Neural progenitor cell (in vitro differentiated cells): ENCODE data around the gene HELZ2. TPM values are rescaled to one million over a fixed set of nuclear protein-coding genes. Genes with fewer than 3 reads are reported as not detected.

ENCODE experiments used
- DNase-seq: peaks from one replicate; pipeline ENCODE4 v3.0.0-alpha.2; 2016; ENCODE audit warnings: low spot score
- H2AFZ ChIP-seq: fragments of 200-600 bp; sonication (generic); replicated peaks from 2 replicates; pipeline ENCODE4 v1.6.1; 2016; ENCODE audit warnings: antibody characterized with exemption
- H3F3A ChIP-seq: fragments of 200-600 bp; sonication (generic); 2 replicates; pipeline ENCODE4 v1.6.1; 2016; ENCODE audit warnings: antibody characterized with exemption, low read depth
- H3K27ac ChIP-seq: fragments of 200-600 bp; sonication (generic); 2 replicates; pipeline ENCODE4 v1.5.1; 2016; ENCODE audit warnings: mild to moderate bottlenecking
- H3K27me3 ChIP-seq: fragments of 200-600 bp; sonication (generic); 2 replicates; pipeline ENCODE4 v1.6.1; 2016; ENCODE audit warnings: mild to moderate bottlenecking, moderate library complexity
- H3K36me3 ChIP-seq: fragments of 200-600 bp; sonication (generic); 2 replicates; pipeline ENCODE4 v1.5.1; 2016
- H3K4me1 ChIP-seq: fragments of 200-600 bp; sonication (generic); 2 replicates; pipeline ENCODE4 v1.6.1; 2016; ENCODE audit warnings: mixed run types
- H3K4me2 ChIP-seq: fragments of 200-600 bp; sonication (generic); 2 replicates; pipeline ENCODE4 v1.6.1; 2016
- H3K4me3 ChIP-seq: fragments of 200-600 bp; sonication (generic); 2 replicates; pipeline ENCODE4 v1.5.1; 2016
- H3K79me2 ChIP-seq: fragments of 200-600 bp; sonication (generic); 2 replicates; pipeline ENCODE4 v1.6.1; 2016; ENCODE audit warnings: low read depth
- H3K9ac ChIP-seq: fragments of 200-600 bp; sonication (generic); 2 replicates; pipeline ENCODE4 v1.6.1; 2016
- H3K9me3 ChIP-seq: fragments of 200-600 bp; sonication (generic); 2 replicates; pipeline ENCODE4 v1.5.1; 2016; ENCODE audit warnings: low read depth
- H4K20me1 ChIP-seq: fragments of 200-600 bp; sonication (generic); 2 replicates; pipeline ENCODE4 v1.6.1; 2016; ENCODE audit warnings: low read depth
- H3K27ac Mint-ChIP-seq: 3 replicates; pipeline ENCODE4 v1.8.0; 2021; ENCODE audit warnings: mixed read lengths
- H3K27me3 Mint-ChIP-seq: 2 replicates; pipeline ENCODE4 v1.8.0; 2022; ENCODE audit warnings: low read depth, mild to moderate bottlenecking, inconsistent platforms, moderate library complexity, mixed read lengths; ENCODE audit not compliant: insufficient read depth
- H3K36me3 Mint-ChIP-seq: 3 replicates; pipeline ENCODE4 v1.8.0; 2021; ENCODE audit warnings: mixed read lengths
- H3K4me1 Mint-ChIP-seq: 3 replicates; pipeline ENCODE4 v1.8.0; 2021; ENCODE audit warnings: mixed read lengths
- H3K4me3 Mint-ChIP-seq: 3 replicates; pipeline ENCODE4 v1.8.0; 2021; ENCODE audit warnings: mild to moderate bottlenecking, moderate library complexity, mixed read lengths
- H3K9me3 Mint-ChIP-seq: 3 replicates; pipeline ENCODE4 v1.8.0; 2020; ENCODE audit warnings: mixed read lengths
- EZH2 ChIP-seq: fragments of 200-600 bp; sonication (generic); IDR thresholded peaks from 2 replicates; pipeline ENCODE4 v1.6.1; 2017; ENCODE audit warnings: antibody characterized with exemption, mild to moderate bottlenecking, moderate library complexity
- EZH2phosphoT487 ChIP-seq: fragments of 200-600 bp; sonication (generic); IDR thresholded peaks from 2 replicates; pipeline ENCODE4 v1.6.1; 2017; ENCODE audit warnings: antibody characterized with exemption
- total RNA-seq: library from RNA; depleted of rRNA; stranded (reverse); fragments of >200 nt; gene quantifications from 2 replicates; pipeline ENCODE4 v1.2.3, GENCODE V29; 2015; ENCODE audit warnings: low replicate concordance
- TF ChIP-seq, protein P1 (sequence below): fragments of 200-600 bp; sonication (generic); IDR thresholded peaks from 2 replicates; pipeline ENCODE4 v1.5.1; 2017; ENCODE audit warnings: antibody characterized with exemption, mild to moderate bottlenecking

The HELZ2 gene, protein sequence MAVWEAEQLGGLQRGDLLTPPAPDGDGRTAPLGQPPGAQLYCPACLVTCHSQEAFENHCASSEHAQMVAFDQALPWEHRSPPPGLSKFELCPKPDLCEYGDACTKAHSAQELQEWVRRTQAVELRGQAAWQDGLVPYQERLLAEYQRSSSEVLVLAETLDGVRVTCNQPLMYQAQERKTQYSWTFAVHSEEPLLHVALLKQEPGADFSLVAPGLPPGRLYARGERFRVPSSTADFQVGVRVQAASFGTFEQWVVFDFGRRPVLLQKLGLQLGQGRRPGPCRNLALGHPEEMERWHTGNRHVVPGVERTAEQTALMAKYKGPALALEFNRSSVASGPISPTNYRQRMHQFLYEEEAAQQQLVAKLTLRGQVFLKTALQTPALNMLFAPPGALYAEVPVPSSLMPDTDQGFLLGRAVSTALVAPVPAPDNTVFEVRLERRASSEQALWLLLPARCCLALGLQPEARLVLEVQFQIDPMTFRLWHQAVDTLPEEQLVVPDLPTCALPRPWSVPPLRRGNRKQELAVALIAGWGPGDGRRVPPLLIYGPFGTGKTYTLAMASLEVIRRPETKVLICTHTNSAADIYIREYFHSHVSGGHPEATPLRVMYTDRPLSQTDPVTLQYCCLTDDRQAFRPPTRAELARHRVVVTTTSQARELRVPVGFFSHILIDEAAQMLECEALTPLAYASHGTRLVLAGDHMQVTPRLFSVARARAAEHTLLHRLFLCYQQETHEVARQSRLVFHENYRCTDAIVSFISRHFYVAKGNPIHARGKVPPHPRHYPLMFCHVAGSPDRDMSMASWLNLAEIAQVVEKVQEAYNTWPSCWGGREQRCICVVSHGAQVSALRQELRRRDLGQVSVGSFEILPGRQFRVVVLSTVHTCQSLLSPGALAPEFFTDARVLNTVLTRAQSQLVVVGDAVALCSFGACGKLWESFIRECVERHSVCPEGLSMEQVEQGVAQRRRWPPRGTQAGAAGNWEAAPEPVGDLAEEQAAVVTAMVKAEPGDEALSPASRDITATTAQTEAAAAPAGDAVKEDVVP (N-terminal part only)
- 2.9 and 17.7 TPM in 2 replicates for total RNA-seq

DNA sequence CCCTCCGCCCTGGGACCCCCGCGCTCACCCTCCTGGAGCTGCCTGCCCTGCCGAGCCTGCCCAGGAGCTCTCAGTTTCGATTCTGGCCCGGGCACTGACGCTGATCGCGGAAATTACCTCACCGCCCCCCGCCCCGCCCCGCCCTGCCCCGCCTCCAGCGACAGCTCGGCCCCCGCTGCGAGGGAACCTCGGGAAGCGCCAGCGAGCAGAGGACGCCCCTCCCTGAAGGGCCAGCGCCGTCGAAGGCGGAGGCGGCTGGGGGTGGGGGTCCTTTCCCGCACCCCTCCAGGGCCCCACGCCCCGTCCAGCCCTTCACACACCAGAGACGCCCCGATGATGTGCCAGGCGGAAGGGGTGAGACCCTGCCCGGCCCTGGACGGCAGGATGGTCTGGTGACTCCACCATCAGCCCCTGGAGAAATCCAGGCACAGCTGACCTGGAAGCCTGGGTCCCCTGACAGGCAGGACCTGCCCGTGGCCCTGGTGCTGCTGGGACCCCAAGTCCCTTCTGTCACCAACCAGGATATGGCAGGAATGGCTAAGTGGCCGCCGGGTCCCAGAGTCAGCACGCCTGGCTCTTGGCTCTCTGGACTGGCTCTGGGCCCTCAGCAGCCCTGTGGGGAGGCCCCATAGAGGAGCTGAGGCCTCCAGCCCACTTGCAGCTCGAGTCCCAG, at the start of gene HELZ2:
TSS of gene HELZ2 (minus strand) at position 84 of the 673 bp plus-strand sequence. CDS start 1,854 bp downstream, outside the sequence.
- H2AFZ ChIP-seq = peak within 1 kb of the TSS; percentile 48
- peaks cover 7% of the 10 kb centered on the region for H3F3A ChIP-seq
- H3K4me3 ChIP-seq = peak within 1 kb of the TSS; percentile 73
- no peaks in the 10 kb centered on the region for H3K4me1 ChIP-seq
- no peaks in the 10 kb centered on the region for H3K9me3 ChIP-seq
- H3K9ac ChIP-seq = peak within 1 kb of the TSS; percentile 68
- H3K79me2 ChIP-seq = no peaks in the 10 kb centered on the region
- peaks cover 7% of the 10 kb centered on the region for H3K27me3 Mint-ChIP-seq
- H3K4me1 Mint-ChIP-seq = peaks cover 8% of the 10 kb centered on the region
- TF ChIP-seq EZH2phosphoT487 = no peak
- TF ChIP-seq EZH2 = no peak
- TF ChIP-seq, protein P1, sequence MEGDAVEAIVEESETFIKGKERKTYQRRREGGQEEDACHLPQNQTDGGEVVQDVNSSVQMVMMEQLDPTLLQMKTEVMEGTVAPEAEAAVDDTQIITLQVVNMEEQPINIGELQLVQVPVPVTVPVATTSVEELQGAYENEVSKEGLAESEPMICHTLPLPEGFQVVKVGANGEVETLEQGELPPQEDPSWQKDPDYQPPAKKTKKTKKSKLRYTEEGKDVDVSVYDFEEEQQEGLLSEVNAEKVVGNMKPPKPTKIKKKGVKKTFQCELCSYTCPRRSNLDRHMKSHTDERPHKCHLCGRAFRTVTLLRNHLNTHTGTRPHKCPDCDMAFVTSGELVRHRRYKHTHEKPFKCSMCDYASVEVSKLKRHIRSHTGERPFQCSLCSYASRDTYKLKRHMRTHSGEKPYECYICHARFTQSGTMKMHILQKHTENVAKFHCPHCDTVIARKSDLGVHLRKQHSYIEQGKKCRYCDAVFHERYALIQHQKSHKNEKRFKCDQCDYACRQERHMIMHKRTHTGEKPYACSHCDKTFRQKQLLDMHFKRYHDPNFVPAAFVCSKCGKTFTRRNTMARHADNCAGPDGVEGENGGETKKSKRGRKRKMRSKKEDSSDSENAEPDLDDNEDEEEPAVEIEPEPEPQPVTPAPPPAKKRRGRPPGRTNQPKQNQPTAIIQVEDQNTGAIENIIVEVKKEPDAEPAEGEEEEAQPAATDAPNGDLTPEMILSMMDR = no peak
- no peak within 1 kb of the TSS for H3K27ac ChIP-seq
- H3K4me2 ChIP-seq = peak within 1 kb of the TSS; percentile 99
- no peak within 1 kb of the TSS for H3K27ac Mint-ChIP-seq
- peak within 1 kb of the TSS; percentile 83 for H3K4me3 Mint-ChIP-seq
- H3K36me3 Mint-ChIP-seq = no peaks in the 10 kb centered on the region
- H3K9me3 Mint-ChIP-seq = no peaks in the 10 kb centered on the region
- peaks cover 9% of the 10 kb centered on the region for H3K27me3 ChIP-seq
- DNase-seq = peak; percentile 84
- H4K20me1 ChIP-seq = no peaks in the 10 kb centered on the region
- no peaks in the 10 kb centered on the region for H3K36me3 ChIP-seq

DNA sequence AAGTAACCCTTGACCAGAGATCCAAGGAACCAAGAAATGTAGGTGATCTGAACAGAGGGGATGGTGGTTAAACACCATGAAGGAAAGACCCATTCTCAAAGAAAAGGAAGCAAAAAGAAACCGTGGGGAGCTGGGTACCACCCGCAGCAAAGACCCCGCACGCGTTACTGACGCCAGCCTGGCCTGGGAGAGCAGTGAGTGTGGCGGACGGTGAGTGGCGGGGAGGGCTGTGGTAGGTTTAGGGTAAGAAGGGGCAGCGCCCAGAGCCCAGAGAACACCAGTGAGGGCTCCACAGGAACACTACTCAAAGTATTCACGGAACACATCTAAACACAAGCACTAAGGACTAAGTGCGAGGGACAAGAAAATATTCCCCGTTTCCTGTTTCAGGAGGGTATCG, 48.7 kb upstream of the HELZ2 start:
- H3K4me3 ChIP-seq = no peak overlapping the region
- peaks cover 57% of the 10 kb centered on the region for H3K79me2 ChIP-seq
- H3K27me3 ChIP-seq = no peaks in the 10 kb centered on the region
- peaks cover 16% of the 10 kb centered on the region for H3F3A ChIP-seq
- peaks cover 3% of the 10 kb centered on the region for H3K4me1 ChIP-seq
- H4K20me1 ChIP-seq = peaks cover 14% of the 10 kb centered on the region
- no peak for DNase-seq
- H3K4me1 Mint-ChIP-seq = peaks cover 29% of the 10 kb centered on the region
- peaks cover 18% of the 10 kb centered on the region for H3K36me3 Mint-ChIP-seq
- TF ChIP-seq EZH2phosphoT487 (no peak), EZH2 (no peak)
- TF ChIP-seq, protein P1 = no peak
- no peak overlapping the region for H3K9ac ChIP-seq
- no peaks in the 10 kb centered on the region for H3K9me3 Mint-ChIP-seq
- no peaks in the 10 kb centered on the region for H3K9me3 ChIP-seq
- H2AFZ ChIP-seq = no peak overlapping the region
- H3K4me3 Mint-ChIP-seq = peak overlapping the region; percentile 38
- no peaks in the 10 kb centered on the region for H3K36me3 ChIP-seq
- no peak overlapping the region for H3K27ac ChIP-seq
- H3K27ac Mint-ChIP-seq = peak overlapping the region; percentile 81
- peaks cover 2% of the 10 kb centered on the region for H3K27me3 Mint-ChIP-seq
- H3K4me2 ChIP-seq = no peak overlapping the region

DNA sequence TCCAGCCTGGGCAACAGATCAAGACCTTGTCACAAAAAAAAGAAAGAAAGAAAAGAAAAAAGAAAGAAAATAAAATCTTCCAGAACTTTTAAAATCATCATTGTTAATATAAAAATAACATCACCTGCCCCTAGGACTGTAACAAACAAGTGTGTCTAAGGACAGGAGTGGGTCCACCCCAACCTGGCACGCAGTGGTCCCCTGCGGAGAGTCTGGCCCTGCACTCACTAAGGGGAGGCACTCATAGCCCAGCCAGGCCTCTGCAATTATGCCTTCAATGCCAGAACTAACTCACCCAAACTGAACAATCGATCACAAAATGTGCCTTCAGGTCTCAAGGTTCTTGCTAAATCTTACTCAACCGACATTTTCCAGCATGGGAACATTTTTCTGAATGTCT, 48.1 kb upstream of the HELZ2 start:
- H3K27ac ChIP-seq = no peak overlapping the region
- H3K4me3 ChIP-seq = no peak overlapping the region
- H3K4me2 ChIP-seq = no peak overlapping the region
- Mint-ChIP-seq H3K36me3 (peaks cover 21% of the 10 kb centered on the region), H3K27me3 (peaks cover 2% of the 10 kb centered on the region), H3K27ac (peak overlapping the region; percentile 81), H3K4me3 (no peak overlapping the region), H3K4me1 (peaks cover 29% of the 10 kb centered on the region), H3K9me3 (no peaks in the 10 kb centered on the region)
- H2AFZ ChIP-seq = no peak overlapping the region
- no peaks in the 10 kb centered on the region for H3K27me3 ChIP-seq
- H3K9ac ChIP-seq = no peak overlapping the region
- no peak for TF ChIP-seq EZH2
- TF ChIP-seq, protein P1 = no peak
- TF ChIP-seq EZH2phosphoT487 = no peak
- peaks cover 14% of the 10 kb centered on the region for H4K20me1 ChIP-seq
- peaks cover 57% of the 10 kb centered on the region for H3K79me2 ChIP-seq
- no peaks in the 10 kb centered on the region for H3K9me3 ChIP-seq
- peaks cover 16% of the 10 kb centered on the region for H3F3A ChIP-seq
- peaks cover 3% of the 10 kb centered on the region for H3K4me1 ChIP-seq
- no peak for DNase-seq
- H3K36me3 ChIP-seq = no peaks in the 10 kb centered on the region
